ENCODE results near the gene SPNS3. TPM values are rescaled to one million over a fixed set of nuclear protein-coding genes. Genes with fewer than 3 reads are reported as not detected.

The SPNS3 gene
- polyA plus RNA-seq, 1 donor (not counting 4 experiments of a cell fraction or from before 2014, with no cell fraction given): not detected

- H3K36me3 ChIP-seq (ENCODE audit: control insufficient read depth in 2 of 2, extremely low read depth in 1 of 2, insufficient read depth in 2 of 2, low read length in 2 of 2): no peaks in the 10 kb centered on the region
- DNase-seq (ENCODE audit: low read depth, low spot score) (no peak), FAIRE-seq (no peak)
- no peak overlapping the region for H3K4me3 ChIP-seq (ENCODE audit: control insufficient read depth in 2 of 3, extremely low read depth in 1 of 3, insufficient read depth in 2 of 3, low read depth in 1 of 3, low read length in 3 of 3)
- dilution Hi-C loops (cut with MboI; ENCODE audit: extremely low pct_ligation_motif_present, low sequenced_read_pairs): no loop called here
- H3K9ac ChIP-seq (ENCODE audit: control insufficient read depth, extremely low read depth, insufficient read depth, low read length): no peak overlapping the region
- TF ChIP-seq EZH2 (IDR thresholded peaks at IDR 0.05; ENCODE audit: low read length) (no peak), CTCF (optimal IDR thresholded peaks at IDR 0.05 in 1 of 3, IDR thresholded peaks at IDR 0.05 in 1 of 3, conservative IDR thresholded peaks at IDR 0.05 in 1 of 3; ENCODE audit: extremely low read depth in 1 of 3, insufficient read depth in 2 of 3, low read length in 3 of 3) (no peak)
- H3K4me1 ChIP-seq (ENCODE audit: control insufficient read depth, extremely low read depth, insufficient read depth, low read length): peaks cover 30% of the 10 kb centered on the region
- no peaks in the 10 kb centered on the region for H3K27me3 ChIP-seq (ENCODE audit: control insufficient read depth, extremely low read depth, insufficient read depth, low read length)
- H3K79me2 ChIP-seq (ENCODE audit: control insufficient read depth, insufficient read depth, low read length): no peaks in the 10 kb centered on the region
- H3K9me3 ChIP-seq (ENCODE audit: control insufficient read depth, low read depth, low read length): no peaks in the 10 kb centered on the region
- H3K9me1 ChIP-seq (ENCODE audit: control insufficient read depth, extremely low read depth, insufficient read depth, low read length): no peaks in the 10 kb centered on the region
- H4K20me1 ChIP-seq (ENCODE audit: control insufficient read depth, extremely low read depth, insufficient read depth, low read length): no peaks in the 10 kb centered on the region
- H3K27ac ChIP-seq (ENCODE audit: control insufficient read depth, insufficient read depth, low read length): no peak overlapping the region
- no peak overlapping the region for H2AFZ ChIP-seq (ENCODE audit: control insufficient read depth, low read length)
- no peak overlapping the region for H3K4me2 ChIP-seq (ENCODE audit: control insufficient read depth, extremely low read depth, insufficient read depth, low read depth, low read length)
Observed at GRCh38 chr17:4479340-4479981, 45.7 kb downstream of the SPNS3 start.

- Histone ChIP-seq H3K4me2 (ENCODE audit: control insufficient read depth, extremely low read depth, insufficient read depth, low read depth, low read length) (no peak overlapping the region), H3K9me1 (ENCODE audit: control insufficient read depth, extremely low read depth, insufficient read depth, low read length) (no peaks in the 10 kb centered on the region), H3K27ac (ENCODE audit: control insufficient read depth, insufficient read depth, low read length) (no peak overlapping the region), H3K79me2 (ENCODE audit: control insufficient read depth, insufficient read depth, low read length) (no peaks in the 10 kb centered on the region), H3K4me3 (ENCODE audit: control insufficient read depth in 2 of 3, extremely low read depth in 1 of 3, insufficient read depth in 2 of 3, low read depth in 1 of 3, low read length in 3 of 3) (no peak overlapping the region), H3K27me3 (ENCODE audit: control insufficient read depth, extremely low read depth, insufficient read depth, low read length) (no peaks in the 10 kb centered on the region), H3K9ac (ENCODE audit: control insufficient read depth, extremely low read depth, insufficient read depth, low read length) (no peak overlapping the region), H4K20me1 (ENCODE audit: control insufficient read depth, extremely low read depth, insufficient read depth, low read length) (no peaks in the 10 kb centered on the region), H3K4me1 (ENCODE audit: control insufficient read depth, extremely low read depth, insufficient read depth, low read length) (peaks cover 30% of the 10 kb centered on the region), H3K36me3 (ENCODE audit: control insufficient read depth in 2 of 2, extremely low read depth in 1 of 2, insufficient read depth in 2 of 2, low read length in 2 of 2) (no peaks in the 10 kb centered on the region), H2AFZ (ENCODE audit: control insufficient read depth, low read length) (no peak overlapping the region), H3K9me3 (ENCODE audit: control insufficient read depth, low read depth, low read length) (no peaks in the 10 kb centered on the region)
- FAIRE-seq (no peak), DNase-seq (ENCODE audit: low read depth, low spot score) (no peak)
- no peak for TF ChIP-seq EZH2 (IDR thresholded peaks at IDR 0.05; ENCODE audit: low read length)
- TF ChIP-seq CTCF (optimal IDR thresholded peaks at IDR 0.05 in 1 of 3, IDR thresholded peaks at IDR 0.05 in 1 of 3, conservative IDR thresholded peaks at IDR 0.05 in 1 of 3; ENCODE audit: extremely low read depth in 1 of 3, insufficient read depth in 2 of 3, low read length in 3 of 3): no peak
- dilution Hi-C loops (cut with MboI; ENCODE audit: extremely low pct_ligation_motif_present, low sequenced_read_pairs): no loop called here
Observed at GRCh38 chr17:4479982-4480751, 46.4 kb downstream of the SPNS3 start.
